Renal cortical epithelial cell (primary cell): ENCODE measurements around the gene ZNF334. TPM values are rescaled to one million over a fixed set of nuclear protein-coding genes. Genes with fewer than 3 reads are reported as not detected.
A peak's percentile ranks its signal among the peaks of the same experiment; 100 is the strongest.

Source experiments
- DNase-seq: peaks from one replicate; pipeline ENCODE4 v3.0.0-alpha.2; 2011; ENCODE audit warnings: low read depth
- total RNA-seq: library from RNA; depleted of rRNA; stranded (reverse); fragments of >200 nt; gene quantifications from 2 replicates; pipeline ENCODE4 v1.2.3, GENCODE V29; 2014

Gene ZNF334
- total RNA-seq, 1 donor from 2014 or later: 8.1 TPM

DNA sequence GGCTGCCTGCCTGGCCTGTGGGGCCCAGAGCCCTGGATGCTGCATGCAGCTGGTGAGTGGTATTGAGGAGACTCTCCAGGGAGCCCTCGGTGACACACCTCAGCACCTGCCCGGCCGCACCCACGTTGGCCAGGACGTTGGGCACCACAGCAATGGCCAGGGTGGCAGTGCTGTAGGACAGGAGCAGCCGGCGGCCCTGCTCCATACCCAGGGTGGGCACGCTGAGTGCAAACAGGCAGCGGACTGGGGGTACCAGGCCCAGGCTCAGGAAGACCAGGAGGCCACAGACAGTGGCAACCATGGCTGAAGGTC is 32.4 kb upstream of the ZNF334 start:
- no peak for DNase-seq

DNA sequence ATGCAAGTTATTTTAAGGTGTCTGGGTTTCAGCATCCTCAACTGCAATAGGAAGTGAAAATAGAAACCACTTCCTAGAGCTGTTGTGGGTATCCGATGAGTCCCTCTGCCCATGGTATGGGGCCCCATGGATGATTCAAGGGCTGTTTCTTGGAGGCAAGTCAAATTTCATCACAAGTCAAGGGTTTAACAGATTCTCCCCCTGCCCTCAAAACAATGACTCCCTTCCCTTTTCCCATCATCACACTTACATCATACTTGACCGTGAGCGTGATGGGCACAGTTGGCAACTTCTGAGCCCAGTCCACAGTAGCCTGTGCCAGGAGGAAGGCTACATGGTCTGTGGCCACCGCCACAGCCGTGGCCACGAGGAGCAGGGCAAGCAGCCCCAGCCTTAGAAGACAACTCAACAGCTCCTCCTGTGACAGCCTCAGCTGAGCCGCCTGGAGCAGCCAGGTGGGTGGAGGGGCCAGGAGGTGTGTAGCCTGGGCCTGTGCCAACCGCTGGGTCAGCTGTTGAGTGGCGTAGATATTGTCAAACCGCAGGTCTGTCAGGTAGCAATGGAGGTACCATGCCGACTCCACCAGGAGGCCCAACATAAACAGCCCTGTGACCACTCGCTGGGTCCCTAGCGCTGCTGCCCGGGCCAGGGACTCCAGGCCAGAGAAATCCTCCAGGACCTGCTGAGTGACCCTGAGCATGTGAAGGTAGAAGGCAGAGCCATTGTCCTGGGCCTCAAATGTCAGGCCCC is 31.9 kb upstream of the ZNF334 start:
- DNase-seq: peak; percentile 59

DNA sequence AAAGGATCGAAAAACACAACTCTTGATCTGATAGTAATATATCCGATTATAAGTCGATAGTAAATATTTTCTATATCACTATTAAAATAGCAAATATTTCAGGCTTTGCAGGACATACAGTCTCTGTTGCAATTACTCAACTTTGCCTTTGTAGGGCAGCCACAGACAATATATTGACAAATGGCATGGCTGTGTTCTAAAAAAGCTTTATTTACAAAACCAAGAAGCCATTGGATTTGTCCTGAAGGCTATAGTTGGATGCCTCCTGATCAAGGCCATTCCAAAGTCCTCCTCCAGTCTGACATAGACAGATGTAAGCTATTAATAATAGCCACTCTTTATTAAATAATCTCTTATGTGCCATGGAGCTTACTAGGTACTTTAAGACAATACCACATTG is 31.2 kb upstream of the ZNF334 start:
- peak; percentile 20 for DNase-seq

DNA sequence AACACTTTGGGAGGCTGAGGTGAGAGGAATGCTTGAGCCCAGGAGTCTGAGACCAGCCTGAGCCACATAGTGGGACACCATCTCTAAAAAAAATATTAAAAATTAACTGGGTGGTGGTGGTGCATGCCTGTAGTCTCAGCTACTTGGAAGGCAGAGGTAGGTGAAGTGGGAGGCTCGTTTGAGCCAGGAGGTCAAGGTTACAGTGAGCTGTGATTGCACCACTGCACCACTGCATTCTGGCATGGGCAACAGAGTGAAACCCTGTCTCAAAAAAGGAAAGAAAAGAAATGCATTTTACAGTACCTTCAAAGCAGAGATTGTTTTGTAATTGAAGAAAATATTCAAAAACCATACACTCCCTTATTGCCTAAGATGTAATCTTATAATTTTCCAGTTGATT is 30.6 kb upstream of the ZNF334 start:
- no peak for DNase-seq

DNA sequence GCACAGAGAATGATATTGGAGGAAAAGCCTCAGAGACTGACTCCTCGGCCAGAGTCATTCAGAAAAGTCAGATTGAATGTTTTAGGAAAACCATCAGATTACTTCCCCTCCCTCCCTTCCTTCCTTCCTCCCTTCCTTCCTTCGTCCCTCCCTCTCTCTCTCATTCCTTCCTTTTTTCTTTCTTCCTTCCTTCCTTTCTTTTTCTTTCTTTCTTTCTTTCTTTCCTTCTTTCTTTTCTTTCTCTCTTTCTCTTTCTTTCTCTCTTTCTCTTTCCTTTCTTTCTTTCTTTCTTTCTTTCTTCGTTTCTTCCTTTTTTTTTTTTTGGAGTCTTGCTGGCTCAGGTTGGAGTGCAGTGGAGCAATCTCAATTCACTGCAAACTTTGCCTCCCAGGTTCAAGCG is 29.7 kb upstream of the ZNF334 start:
- DNase-seq: no peak

DNA sequence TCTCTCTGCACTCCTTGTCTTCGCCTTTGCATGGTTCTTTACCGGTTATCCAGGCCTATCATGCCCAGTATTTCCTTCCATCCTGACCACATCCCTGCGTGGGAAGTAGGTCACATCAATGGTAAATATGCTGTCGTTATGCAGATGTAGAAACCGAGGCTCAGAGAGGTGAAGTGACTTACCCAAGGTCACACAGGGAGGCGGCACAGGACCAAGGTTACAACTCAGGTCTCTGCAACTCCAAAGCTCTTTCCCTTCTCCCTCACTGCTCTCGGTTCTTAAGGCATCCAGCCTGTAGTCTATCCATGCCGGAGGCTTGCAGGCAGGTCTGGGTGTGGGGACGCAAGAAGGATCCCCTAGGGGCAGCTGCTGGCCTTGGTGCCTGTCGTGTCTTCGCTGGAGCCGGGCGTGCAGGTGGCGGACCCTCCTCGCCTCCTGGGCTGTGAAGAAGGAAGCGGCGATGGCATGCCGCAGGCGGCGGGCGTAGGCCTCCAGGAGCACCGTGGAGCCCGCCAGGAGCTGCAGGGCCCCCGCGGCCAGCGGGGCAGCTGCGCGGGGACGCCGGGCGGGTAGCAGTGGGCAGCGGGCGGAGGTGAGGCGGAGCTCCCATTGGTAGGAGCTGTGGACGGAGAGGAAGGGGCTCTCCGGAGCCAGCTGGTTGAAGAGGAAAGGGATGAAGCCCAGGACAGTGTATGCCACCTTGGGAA is 28.0 kb upstream of the ZNF334 start:
- no peak for DNase-seq

DNA sequence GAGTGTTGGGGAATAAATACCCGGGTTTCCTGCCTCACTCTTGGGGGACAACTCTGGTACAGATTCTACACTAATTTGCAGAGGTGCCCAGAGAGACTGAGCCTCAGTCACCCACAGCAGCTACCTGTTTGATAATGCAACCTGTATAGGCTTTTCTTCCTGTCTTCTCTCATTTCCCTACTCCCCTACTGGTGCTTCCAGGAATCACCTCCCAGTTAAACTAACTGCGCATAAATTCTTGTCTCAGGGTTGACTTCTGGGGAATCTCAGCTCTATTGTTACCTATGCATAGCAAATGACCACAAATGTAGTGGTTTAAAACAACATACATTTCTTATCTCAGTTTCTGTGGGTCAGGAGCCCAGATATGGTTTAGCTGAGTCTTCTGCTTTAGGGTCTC is 25.8 kb upstream of the ZNF334 start:
- DNase-seq: no peak

DNA sequence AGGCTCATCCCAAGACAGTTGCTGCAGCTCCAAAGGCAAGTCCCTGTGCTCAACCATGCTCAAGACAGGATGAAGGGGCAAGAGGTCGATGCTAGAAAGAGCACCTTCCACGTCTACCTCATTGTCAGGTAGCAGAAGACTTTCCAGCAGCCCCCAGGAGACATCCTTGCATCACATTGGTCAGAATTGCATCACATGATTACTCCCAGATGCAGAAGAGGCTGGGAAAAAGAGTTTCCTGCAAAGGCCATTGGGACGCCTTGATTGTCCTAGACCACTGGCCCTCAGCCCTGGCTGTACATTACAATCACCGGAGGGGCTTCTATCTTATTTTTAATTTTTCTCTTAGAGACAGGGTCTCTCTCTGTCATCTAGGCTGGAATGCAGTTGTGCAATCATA is 17.3 kb upstream of the ZNF334 start:
- no peak for DNase-seq

DNA sequence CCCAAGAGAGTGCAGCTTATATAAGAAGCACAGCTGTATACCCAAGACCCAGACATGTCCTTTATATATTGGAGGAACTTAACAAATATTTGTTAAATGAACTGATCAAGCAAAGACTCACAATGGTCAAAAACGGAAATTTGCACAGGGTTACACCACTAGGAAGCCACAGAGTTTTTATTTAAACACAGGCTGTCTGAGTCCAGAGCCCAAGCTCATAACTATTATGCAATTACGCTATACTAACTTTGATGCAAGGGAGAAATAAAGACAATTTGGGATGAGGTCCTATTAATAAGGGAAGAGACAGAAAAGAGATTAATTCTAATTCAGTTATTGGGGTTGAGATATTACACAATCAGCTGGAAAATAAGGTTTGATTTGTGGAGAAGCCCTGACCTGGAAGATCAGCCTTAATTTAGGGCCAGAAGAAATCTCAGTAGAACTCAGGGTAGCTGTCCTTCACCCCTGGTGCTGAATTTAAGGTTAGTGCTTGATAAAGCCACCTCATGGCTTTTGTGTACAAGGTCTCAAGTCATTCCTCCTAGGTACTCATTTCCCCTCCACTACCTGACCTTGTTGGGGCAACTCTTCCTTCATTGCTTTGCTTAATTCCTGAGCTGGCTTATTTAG is 10.5 kb upstream of the ZNF334 start:
- DNase-seq: no peak

DNA sequence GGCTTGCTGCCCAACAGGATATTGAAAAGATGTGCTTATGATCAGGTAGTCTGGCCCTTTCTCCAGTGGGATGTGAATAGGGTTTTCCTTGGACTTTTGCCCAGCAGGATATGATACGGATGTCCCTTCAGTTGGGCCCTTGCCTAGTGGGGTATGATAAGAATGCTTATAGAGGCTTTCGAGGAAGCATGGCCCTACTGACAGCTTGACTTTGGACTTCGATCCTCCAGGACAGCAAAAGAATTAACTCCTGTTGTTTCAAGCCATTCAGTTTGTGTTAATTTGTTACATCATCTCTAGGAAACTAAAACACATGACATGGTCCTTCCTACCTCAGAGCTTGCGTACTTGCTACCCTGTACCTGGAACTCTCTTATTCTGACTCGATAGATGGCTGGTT is 9.7 kb upstream of the ZNF334 start:
- no peak for DNase-seq

DNA sequence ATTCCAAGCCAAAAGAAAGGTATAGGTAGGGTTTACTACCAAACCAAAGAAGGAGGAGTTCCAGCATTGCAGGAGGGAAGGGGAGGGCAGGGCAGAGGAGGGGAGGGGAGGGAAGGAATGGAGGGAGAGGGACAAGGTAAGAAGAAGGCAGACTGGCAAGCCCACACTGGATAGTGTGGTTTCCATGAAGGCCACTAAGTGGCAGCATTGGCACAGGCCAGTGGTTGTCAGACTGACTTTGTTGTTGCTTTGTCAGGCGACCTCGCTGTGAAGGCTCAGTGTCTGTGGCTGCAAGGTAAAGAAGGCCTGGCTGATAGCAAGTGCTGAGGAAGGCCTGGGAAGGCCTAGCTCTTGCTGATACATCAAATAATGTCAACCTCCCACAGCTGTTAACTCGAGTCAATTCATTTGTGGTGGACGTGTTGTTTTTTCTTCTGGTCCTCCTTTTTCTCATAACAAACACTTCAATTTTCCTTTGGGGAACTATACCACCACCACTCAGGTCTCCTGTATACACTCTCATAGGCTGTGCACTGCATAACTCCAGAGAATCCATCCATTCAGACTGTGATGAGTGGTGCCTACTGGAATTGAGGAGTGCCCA is 7.7 kb upstream of the ZNF334 start:
- DNase-seq: peak; percentile 59

DNA sequence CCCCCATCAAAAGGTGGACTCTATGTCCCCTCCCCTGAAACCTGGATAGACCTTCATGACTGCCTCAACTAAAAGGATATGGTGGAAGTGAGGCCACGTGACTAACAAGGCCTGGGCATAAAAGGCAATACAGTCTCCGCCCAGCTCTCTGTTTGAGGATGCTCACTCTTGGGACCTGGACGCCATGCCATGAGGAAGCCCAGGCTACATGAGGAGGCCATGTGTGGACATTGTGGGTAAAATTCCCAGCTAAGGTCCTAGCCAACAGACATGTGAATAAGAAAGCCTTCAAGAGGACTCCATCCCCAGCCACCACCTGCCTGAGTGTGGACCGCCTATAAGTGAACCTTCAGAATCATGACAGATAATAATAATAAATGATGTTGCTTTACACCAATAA is 7.2 kb upstream of the ZNF334 start:
- no peak for DNase-seq

DNA sequence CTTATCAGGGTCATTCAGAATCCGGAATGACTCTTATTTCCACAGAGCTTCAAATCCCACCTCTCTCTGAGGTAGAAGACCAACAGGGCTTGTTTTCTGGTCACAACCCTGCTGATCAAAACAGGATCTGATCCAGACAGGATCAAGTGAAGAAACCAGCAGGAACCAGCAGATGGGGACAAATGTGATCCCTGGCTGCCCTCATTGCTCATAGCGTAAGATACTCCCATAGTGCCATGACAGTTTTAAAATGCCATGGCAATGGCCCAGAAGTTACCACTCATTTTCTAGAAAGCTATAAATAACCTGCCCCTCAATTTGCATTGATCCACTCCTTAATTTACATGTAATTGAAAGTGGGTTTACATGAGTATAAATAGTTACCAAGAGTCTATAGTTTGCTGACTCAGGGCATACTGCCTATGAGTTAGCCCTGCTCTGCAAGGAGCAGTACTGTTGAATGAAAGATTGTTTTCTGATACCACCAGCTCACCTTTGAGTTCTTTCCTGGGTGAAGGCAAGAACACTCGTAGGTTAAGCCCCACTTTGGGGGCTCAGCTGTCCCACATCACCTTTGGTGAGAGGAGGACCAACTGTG is 6.2 kb upstream of the ZNF334 start:
- no peak for DNase-seq

DNA sequence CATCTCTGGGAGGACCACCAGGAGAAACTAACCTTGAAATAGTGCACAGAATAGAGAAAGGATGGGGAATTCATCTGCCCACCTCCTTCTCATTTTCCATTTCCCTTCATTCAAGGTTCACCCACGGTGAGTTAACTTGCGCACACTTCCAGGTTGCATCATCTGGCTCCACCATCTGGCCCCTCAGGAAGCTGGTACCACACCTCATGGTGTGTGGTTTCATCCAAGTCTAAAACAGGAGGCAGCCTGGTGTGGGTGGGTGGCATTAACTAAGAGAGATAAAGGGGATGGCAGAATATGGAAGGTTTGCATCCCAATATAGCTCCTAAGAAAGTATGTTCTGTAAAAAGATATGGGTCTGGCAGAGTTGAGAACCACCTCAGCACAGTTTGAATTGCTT is 3.8 kb downstream of the ZNF334 start:
- no peak for DNase-seq

DNA sequence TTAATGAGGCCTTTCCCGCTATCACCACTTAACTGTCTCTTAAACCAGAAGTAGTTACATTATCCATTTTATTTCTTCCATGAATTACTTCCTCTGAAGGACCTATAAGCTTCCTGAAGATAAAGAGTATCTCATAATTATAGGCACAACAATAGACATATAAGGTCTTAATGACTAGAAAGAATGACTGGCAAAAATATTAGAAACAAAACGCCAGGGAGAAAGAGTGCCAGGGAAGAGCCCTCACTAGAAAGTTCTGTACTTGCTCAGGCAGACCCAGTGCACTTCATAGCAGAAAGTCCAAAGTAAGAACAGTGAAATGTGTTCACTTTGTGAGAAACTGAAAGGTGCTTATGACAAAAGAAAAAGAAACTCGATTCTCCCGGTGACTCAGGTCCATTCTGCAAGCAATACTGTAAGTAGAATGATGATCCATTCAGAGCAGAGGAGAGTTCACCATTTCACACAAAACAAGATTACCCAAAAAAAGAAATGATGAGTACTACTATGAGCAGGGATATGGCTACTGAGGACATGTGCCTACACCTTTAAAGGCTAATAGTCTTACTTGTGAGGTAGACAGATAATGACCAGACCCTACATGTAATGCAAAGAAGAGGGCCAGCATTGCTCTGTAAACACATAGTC is 5.5 kb downstream of the ZNF334 start:
- DNase-seq: no peak

DNA sequence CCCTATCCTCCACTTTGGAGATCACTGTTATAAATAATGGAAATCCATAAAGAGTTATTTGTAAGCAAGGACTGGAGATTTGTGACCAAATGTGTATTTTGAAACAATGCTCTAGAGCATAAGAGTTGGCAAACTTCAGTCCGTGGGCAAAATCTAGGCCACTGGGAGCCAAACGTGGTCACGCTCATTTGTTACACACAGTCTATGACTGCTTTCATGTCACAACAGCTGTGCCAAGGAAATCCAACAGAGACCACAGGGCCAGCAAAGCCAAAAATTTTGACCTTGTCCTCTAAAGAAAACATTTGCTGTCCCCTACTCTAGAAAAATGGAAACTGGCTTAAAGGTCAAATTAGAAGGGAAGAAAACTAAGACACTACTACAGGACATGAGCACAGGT is 7.9 kb downstream of the ZNF334 start:
- DNase-seq: no peak

DNA sequence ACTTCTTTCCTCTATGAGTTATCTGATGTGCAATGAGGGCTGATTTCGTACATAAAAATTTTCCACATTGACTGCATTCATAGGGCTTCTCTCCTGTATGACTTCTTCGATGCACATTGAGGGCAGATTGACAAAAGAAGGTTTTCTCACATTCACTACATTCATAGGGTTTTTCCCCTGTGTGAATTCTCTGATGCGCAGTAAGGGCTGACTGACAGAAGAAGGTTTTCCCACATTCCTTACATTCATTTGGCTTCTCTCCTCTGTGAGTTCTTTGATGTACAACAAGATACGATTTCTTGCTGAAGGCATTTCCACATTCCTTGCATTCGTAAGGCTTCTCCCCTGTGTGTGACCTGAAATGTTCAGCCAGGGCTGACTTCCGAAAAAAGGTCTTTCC is 11.4 kb downstream of the ZNF334 start:
- DNase-seq: no peak

DNA sequence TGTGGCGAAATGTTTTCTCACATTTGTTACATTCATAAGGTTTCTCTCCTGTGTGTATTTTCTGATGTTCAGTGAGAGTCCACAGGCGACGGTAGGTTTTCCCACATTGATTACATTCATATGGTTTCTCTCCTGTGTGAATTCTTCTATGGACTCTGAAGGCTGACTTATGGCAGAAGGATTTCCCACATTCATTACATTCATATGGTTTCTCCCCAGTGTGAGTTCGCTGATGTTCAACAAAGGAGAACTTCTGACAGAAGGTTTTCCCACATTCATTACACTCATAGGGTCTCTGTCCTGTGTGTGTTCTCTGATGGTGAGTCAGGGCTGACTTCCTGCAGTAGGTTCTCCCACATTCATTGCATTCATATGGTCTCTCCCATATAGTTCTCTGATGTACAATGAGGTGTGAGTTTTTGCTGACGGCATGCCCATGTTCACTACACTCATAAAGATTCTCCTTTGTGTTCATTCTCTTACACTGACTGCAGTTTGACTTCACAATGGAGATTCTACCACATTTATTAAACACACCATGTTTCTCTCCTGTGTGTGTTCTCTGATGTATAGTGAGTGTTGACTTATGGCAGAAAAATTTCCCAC is 11.9 kb downstream of the ZNF334 start:
- DNase-seq: no peak

DNA sequence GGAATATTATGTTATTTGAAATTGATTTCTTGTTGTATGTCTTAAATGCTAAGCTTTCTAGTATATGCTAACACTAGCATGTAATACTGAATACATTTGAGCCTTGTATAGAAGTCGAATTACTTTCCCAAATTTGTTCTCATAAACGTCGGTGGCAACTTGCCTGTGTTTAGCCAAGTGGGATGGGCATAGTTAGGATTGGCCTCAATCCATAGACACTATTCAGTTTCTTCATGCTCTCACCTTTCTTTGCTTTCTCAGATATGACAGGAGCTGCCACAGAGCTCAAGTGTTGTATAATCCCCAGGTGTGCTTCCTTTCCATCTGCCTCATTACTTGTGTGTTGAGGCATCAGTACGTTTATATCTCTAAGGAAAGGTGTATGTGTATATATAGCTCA is 19.3 kb downstream of the ZNF334 start:
- DNase-seq: no peak

DNA sequence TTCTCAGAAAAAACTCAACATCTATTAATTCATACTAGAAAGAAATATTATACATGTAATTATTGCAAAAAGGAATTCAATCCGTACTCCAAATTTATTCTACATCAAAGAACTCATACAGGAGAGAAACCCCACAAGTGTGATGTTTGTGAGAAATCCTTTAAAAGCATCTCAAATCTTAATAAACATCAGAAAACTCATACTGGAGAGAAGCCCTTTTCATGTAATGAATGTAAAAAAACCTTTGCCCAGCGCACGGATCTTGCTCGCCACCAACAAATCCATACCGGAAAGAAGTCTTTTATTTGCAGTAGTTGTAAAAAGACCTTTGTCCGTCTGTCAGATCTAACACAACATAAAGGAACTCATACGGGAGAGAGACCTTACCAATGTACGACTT is 22.0 kb downstream of the ZNF334 start:
- DNase-seq: no peak

DNA sequence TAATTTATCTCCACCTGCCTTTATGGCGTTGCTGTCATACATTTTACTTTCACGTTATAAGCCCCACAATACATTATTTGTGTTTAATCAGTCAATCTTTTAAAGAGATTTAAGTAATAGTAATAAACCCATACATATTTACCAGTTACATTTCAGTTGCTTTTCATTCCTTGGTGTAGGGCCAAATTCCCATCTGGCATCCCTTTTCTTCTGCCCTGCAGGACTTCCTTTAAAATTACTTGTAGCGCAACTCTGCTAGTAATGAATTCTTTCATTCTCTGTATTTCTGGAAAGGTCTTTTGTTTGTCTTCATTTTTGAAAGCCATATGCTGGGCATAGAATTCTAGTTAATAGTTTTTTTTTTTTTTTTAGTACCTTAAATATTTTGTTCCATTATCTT is 24.9 kb downstream of the ZNF334 start:
- DNase-seq: no peak

DNA sequence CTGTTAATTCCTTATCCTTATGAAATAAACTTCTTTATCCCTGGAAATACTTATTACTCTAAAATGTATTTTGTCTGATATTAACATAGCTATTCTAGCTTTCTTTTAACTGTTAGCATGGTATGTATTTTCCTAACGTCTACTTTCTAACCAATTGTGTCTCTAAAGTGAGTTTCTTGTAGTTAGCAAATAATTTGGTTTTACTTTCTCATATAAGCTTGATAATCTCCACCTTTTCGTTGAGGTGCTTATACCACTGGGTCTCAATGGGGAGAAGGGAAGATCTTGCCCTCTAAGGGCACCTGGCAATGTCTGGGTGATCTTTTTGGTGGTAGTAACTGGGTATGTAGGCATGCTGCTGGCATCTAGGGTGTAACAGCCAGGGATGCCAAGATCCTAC is 25.7 kb downstream of the ZNF334 start:
- no peak for DNase-seq
